SK-N-SH (cell line): Measurements from ENCODE around the gene SLC7A14. TPM values are rescaled to one million over a fixed set of nuclear protein-coding genes. Genes with fewer than 3 reads are reported as not detected.
A peak's percentile ranks its signal among the peaks of the same experiment; 100 is the strongest.

Experiments
- CTCF ChIA-PET: fragments of 300-600, 350-600 bp; formaldehyde crosslinking; extraction: SDS; loops from one replicate; lab custom pipeline; 2021; lab: Yijun Ruan, JAX
- POLR2A ChIA-PET: fragments of 350-600 bp; sonication (Branson Sonifier 250); formaldehyde crosslinking; extraction: SDS; loops from one replicate; lab custom pipeline; 2020; ENCODE audit warnings: antibody characterized with exemption, inconsistent platforms; lab: Yijun Ruan, JAX
- DNase-seq: peaks from one replicate; pipeline ENCODE4 v3.0.0; 2012
- H2AFZ ChIP-seq: fragments of 200-600 bp; sonication (generic); 2 replicates; pipeline ENCODE4 v1.8.1; 2016; ENCODE audit warnings: antibody characterized with exemption, mild to moderate bottlenecking, low read depth
- H3F3A ChIP-seq: fragments of 200-600 bp; sonication (generic); replicated peaks from 2 replicates; pipeline ENCODE3; 2016; ENCODE audit warnings: antibody characterized with exemption, mild to moderate bottlenecking; ENCODE audit not compliant: insufficient read depth
- H3K27ac ChIP-seq, 2 experiments: fragments of 200-500 bp in 1 of 2; fragments of 200-600 bp in 1 of 2; sonication (Bioruptor generic) in 1 of 2; sonication (generic), shearing (Covaris generic) in 1 of 2; 2 replicates each; pipeline versions ENCODE4 v1.5.1 to v1.6.1; 2014 to 2016; ENCODE audit warnings: low read depth in 2 of 2, inconsistent platforms in 1 of 2, low read length in 1 of 2, mild to moderate bottlenecking in 1 of 2, mixed read lengths in 1 of 2
- H3K27me3 ChIP-seq: fragments of 200-600 bp; sonication (generic), shearing (Covaris generic); 2 replicates; pipeline ENCODE4 v1.6.1; 2016; ENCODE audit warnings: mixed run types; ENCODE audit not compliant: insufficient read depth
- H3K36me3 ChIP-seq, 2 experiments: fragments of 200-500 bp in 1 of 2; fragments of 200-600 bp in 1 of 2; sonication (Bioruptor generic) in 1 of 2; sonication (generic) in 1 of 2; replicated peaks in 1 of 2; 2 replicates each; pipeline versions ENCODE3 to v1.5.1; 2014 to 2016; ENCODE audit warnings: low read length in 1 of 2, mild to moderate bottlenecking in 1 of 2; ENCODE audit not compliant: insufficient read depth in 2 of 2, control insufficient read depth in 1 of 2
- H3K4me1 ChIP-seq, 2 experiments: fragments of 200-500 bp in 1 of 2; fragments of 200-600 bp in 1 of 2; sonication (Bioruptor generic) in 1 of 2; sonication (generic), shearing (Covaris generic) in 1 of 2; 2 replicates each; pipeline versions ENCODE4 v1.5.1 to v1.6.1; 2014 to 2016; ENCODE audit warnings: low read depth in 1 of 2, low read length in 1 of 2, mixed run types in 1 of 2; ENCODE audit not compliant: insufficient read depth in 2 of 2, control insufficient read depth in 1 of 2
- H3K4me2 ChIP-seq: fragments of 200-600 bp; sonication (generic), shearing (Covaris generic); 2 replicates; pipeline ENCODE4 v1.6.1; 2017; ENCODE audit warnings: mixed run types
- H3K4me3 ChIP-seq, 2 experiments: fragments of 200-500 bp in 1 of 2; fragments of 200-600 bp in 1 of 2; sonication (Bioruptor generic) in 1 of 2; sonication (generic), shearing (Covaris generic) in 1 of 2; 2 replicates each; pipeline versions ENCODE4 v1.5.1 to v1.8.1; 2014 to 2016; ENCODE audit warnings: low read depth in 2 of 2, inconsistent platforms in 1 of 2, low read length in 1 of 2, mild to moderate bottlenecking in 1 of 2, mixed read lengths in 1 of 2, moderate library complexity in 1 of 2
- H3K79me2 ChIP-seq: fragments of 200-600 bp; sonication (generic); 2 replicates; pipeline ENCODE4 v1.8.1; 2017; ENCODE audit warnings: mild to moderate bottlenecking; ENCODE audit not compliant: insufficient read depth
- H3K9ac ChIP-seq: fragments of 200-600 bp; sonication (generic); 2 replicates; pipeline ENCODE4 v1.6.1; 2017; ENCODE audit warnings: mixed run types
- H3K9me2 ChIP-seq: fragments of 200-600 bp; sonication (generic); 2 replicates; pipeline ENCODE4 v1.6.1; 2017; ENCODE audit warnings: mixed run types
- H3K9me3 ChIP-seq: fragments of 200-600 bp; sonication (generic); 2 replicates; pipeline ENCODE4 v1.6.1; 2017; ENCODE audit warnings: mixed run types, mild to moderate bottlenecking, moderate library complexity
- H4K20me1 ChIP-seq: fragments of 200-600 bp; sonication (generic); 2 replicates; pipeline ENCODE4 v1.6.1; 2017; ENCODE audit warnings: mild to moderate bottlenecking, mixed run types; ENCODE audit not compliant: insufficient read depth
- CTCF ChIP-seq: fragments of 200-600 bp; sonication (generic); IDR thresholded peaks from 2 replicates; pipeline ENCODE4 v1.6.1; 2017; ENCODE audit warnings: antibody characterized with exemption, mild to moderate bottlenecking, moderate library complexity
- ELF1 ChIP-seq: IDR thresholded peaks from 2 replicates; pipeline ENCODE4 v1.4.0; 2012
- FOSL2 ChIP-seq: IDR thresholded peaks from 2 replicates; pipeline ENCODE4 v1.4.0; 2012; ENCODE audit warnings: low read depth, mild to moderate bottlenecking, moderate library complexity, borderline replicate concordance
- FOXJ3 ChIP-seq: sonication (generic); formaldehyde crosslinking; IDR thresholded peaks from 2 replicates; pipeline ENCODE4 v1.5.1; 2020; ENCODE audit warnings: mild to moderate bottlenecking, missing genetic modification reagents
- FOXM1 ChIP-seq: IDR thresholded peaks from 2 replicates; pipeline ENCODE4 v1.4.0; 2012; ENCODE audit warnings: low read depth, mild to moderate bottlenecking
- GATA2 ChIP-seq: sonication (generic); formaldehyde crosslinking; IDR thresholded peaks from 2 replicates; pipeline ENCODE4 v1.5.0; 2020; ENCODE audit warnings: mild to moderate bottlenecking, missing genetic modification reagents
- IRF3 ChIP-seq: fragments of 150-350 bp; IDR thresholded peaks from 2 replicates; pipeline ENCODE4 v1.6.1; 2016; ENCODE audit warnings: mild to moderate bottlenecking, low read depth, low read length
- JUND ChIP-seq: IDR thresholded peaks from 2 replicates; pipeline ENCODE4 v1.4.0; 2012
- MAX ChIP-seq: IDR thresholded peaks from 2 replicates; pipeline ENCODE4 v1.4.0; 2012; ENCODE audit warnings: low read depth
- MEF2A ChIP-seq: IDR thresholded peaks from 2 replicates; pipeline ENCODE4 v1.4.0; 2012; ENCODE audit warnings: low read depth, borderline replicate concordance
- PBX3 ChIP-seq: IDR thresholded peaks from 2 replicates; pipeline ENCODE4; 2012
- POLR2AphosphoS5 ChIP-seq: IDR thresholded peaks from 2 replicates; pipeline ENCODE4 v1.6.1; 2012; ENCODE audit warnings: low read depth, low read length
- RCOR1 ChIP-seq: fragments of 150-350 bp; IDR thresholded peaks from 2 replicates; pipeline ENCODE4 v1.6.1; 2017; ENCODE audit warnings: antibody characterized with exemption, low read length
- SIN3A ChIP-seq: IDR thresholded peaks from 2 replicates; pipeline ENCODE4 v1.6.1; 2012; ENCODE audit warnings: low read depth, mild to moderate bottlenecking, low read length, moderate library complexity, borderline replicate concordance
- SMC3 ChIP-seq: IDR thresholded peaks from 2 replicates; pipeline ENCODE4 v1.6.1; 2012; ENCODE audit warnings: low read depth, low read length, improper control_type of control experiment
- TAF1 ChIP-seq: IDR thresholded peaks from 2 replicates; pipeline ENCODE4 v1.6.1; 2012; ENCODE audit warnings: low read depth, mild to moderate bottlenecking, low read length, moderate library complexity, borderline replicate concordance
- TCF12 ChIP-seq: IDR thresholded peaks from 2 replicates; pipeline ENCODE4 v1.4.0; 2012
- TEAD4 ChIP-seq: IDR thresholded peaks from 2 replicates; pipeline ENCODE4 v1.4.0; 2012; ENCODE audit warnings: mild to moderate bottlenecking, borderline replicate concordance; ENCODE audit not compliant: insufficient read depth
- WGBS: methylation state at CpG from one replicate; pipeline ENCODE4 v1.1.6; 2017; ENCODE audit warnings: low lambda C conversion rate; 5-methylcytosine and 5-hydroxymethylcytosine counted together
- polyA plus RNA-seq, 3 experiments: library from polyadenylated mRNA; depleted of rRNA; stranded (reverse); fragments of >200 nt; gene quantifications; 2 replicates each; pipeline ENCODE4 v1.2.3, GENCODE V29; 2012

SLC7A14 gene
- polyA plus RNA-seq, 1 of the 3 experiments (the other 2 are of a cell fraction), result 2.5 TPM

- no peak overlapping the region for H3K9ac ChIP-seq
- no peaks in the 10 kb centered on the region for H3F3A ChIP-seq
- H3K27me3 ChIP-seq, result no peaks in the 10 kb centered on the region
- no peak overlapping the region for H3K4me3 ChIP-seq
- H2AFZ ChIP-seq, result no peak overlapping the region
- TF ChIP-seq TAF1 (no peak), GATA2 (CRISPR knock-in tag) (no peak), PBX3 (peak; percentile 39), TCF12 (peak; percentile 35; the same call in 1 of the 2 replicates), FOSL2 (peak; percentile 17; the same call in 1 of the 2 replicates)
- H4K20me1 ChIP-seq, result no peaks in the 10 kb centered on the region
- H3K9me3 ChIP-seq, result no peaks in the 10 kb centered on the region
- H3K9me2 ChIP-seq, result no peaks in the 10 kb centered on the region
- CTCF ChIA-PET, result no interaction called here
- H3K27ac ChIP-seq, result peak overlapping the region in 1 of 2 experiments; percentile 28; a peak in 1 of 4 replicates
- POLR2A ChIA-PET, result no interaction called here
- H3K36me3 ChIP-seq, result no peaks in the 10 kb centered on the region
- no peak for DNase-seq
- no peaks in the 10 kb centered on the region for H3K79me2 ChIP-seq
- H3K4me1 ChIP-seq, result peaks cover 15 to 24% of the 10 kb centered on the region in 2 experiments; a peak in 3 of 4 replicates
- H3K4me2 ChIP-seq, result peak overlapping the region; percentile 49
- 73% methylated on average over 9 of the region's 9 CpGs for WGBS
Observed at GRCh38 chr3:170470063-170471016, 115.5 kb downstream of the SLC7A14 start.

- WGBS, result 17% methylated on average over 5 of the region's 5 CpGs
- Histone ChIP-seq H4K20me1 (no peaks in the 10 kb centered on the region), H3K9me2 (no peaks in the 10 kb centered on the region), H3K9ac (no peak overlapping the region), H3K27ac (peak overlapping the region; percentile 28 to 53; a peak in 3 of 4 replicates), H2AFZ (no peak overlapping the region), H3K27me3 (no peaks in the 10 kb centered on the region), H3K4me2 (peak overlapping the region; percentile 49), H3K36me3 (no peaks in the 10 kb centered on the region), H3K79me2 (no peaks in the 10 kb centered on the region), H3K4me3 (no peak overlapping the region), H3K4me1 (peaks cover 15 to 19% of the 10 kb centered on the region in 2 experiments; a peak in 3 of 4 replicates), H3F3A (no peaks in the 10 kb centered on the region), H3K9me3 (no peaks in the 10 kb centered on the region)
- POLR2A ChIA-PET, result no interaction called here
- CTCF ChIA-PET, result interaction anchor here (0.6 to 1.0 kb wide), 2 partner anchors 342 to 343 kb away, joined by 3 read pairs; no protein-coding TSS in a partner anchor
- DNase-seq, result peak; percentile 41
- TF ChIP-seq CTCF (no peak), PBX3 (peak; percentile 95), GATA2 (CRISPR knock-in tag) (no peak), RCOR1 (peak; percentile 39; the same call in 1 of the 2 replicates), MEF2A (0 out of 2 replicates have a peak, but pooled peaks have one; percentile 24), SIN3A (0 out of 2 replicates have a peak, but pooled peaks have one; percentile 62), ELF1 (no peak), TAF1 (0 out of 2 replicates have a peak, but pooled peaks have one; percentile 25), POLR2AphosphoS5 (peak; percentile 87), SMC3 (no peak), MAX (peak; percentile 52), FOXM1 (peak; percentile 71; the same call in 1 of the 2 replicates), IRF3 (no peak), JUND (peak; percentile 92), TEAD4 (peak; percentile 86), FOXJ3 (CRISPR knock-in tag) (no peak)
Observed at GRCh38 chr3:170469151-170470062, 116.5 kb downstream of the SLC7A14 start.
